NK-92 (cell line): Measurements from ENCODE around the gene CASP8AP2.
"Not testable (repeated sequence)": the region's sequence is repeated elsewhere in the genome, so short reads cannot be mapped to it uniquely, and the experiment has no call there.

Source experiments
- DNase-seq: peaks from one replicate; lab custom pipeline; 2025; ENCODE audit not compliant: unreplicated experiment; lab: John Stamatoyannopoulos, UW

Gene CASP8AP2

GRCh38 chr6:89886378-89887120, 56.9 kb downstream of the CASP8AP2 start:
- DNase-seq, result no peak

GRCh38 chr6:89887452-89888137, 57.9 kb downstream of the CASP8AP2 start:
- DNase-seq, result no peak

GRCh38 chr6:89888138-89888514, 58.4 kb downstream of the CASP8AP2 start:
- DNase-seq, result no peak

DNA sequence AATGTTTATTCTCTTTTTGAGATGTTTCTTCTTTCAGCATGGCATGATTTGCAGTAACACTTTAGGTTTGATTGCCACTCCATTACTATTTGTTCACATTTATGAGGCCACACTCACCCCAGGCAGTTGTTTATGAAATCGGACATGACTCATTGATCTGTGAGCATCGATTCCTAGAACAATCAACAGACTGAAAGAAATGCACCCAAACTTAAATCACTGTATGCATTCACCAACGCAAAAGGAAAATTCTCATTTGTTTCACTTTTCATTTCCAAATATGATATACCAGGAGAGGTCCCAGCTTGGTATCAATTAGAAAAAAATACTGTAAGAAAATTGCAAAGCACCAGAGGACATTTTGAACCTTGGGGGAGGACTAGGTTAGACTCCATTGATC, 59.2 kb downstream of the CASP8AP2 start:
- DNase-seq, result no peak

DNA sequence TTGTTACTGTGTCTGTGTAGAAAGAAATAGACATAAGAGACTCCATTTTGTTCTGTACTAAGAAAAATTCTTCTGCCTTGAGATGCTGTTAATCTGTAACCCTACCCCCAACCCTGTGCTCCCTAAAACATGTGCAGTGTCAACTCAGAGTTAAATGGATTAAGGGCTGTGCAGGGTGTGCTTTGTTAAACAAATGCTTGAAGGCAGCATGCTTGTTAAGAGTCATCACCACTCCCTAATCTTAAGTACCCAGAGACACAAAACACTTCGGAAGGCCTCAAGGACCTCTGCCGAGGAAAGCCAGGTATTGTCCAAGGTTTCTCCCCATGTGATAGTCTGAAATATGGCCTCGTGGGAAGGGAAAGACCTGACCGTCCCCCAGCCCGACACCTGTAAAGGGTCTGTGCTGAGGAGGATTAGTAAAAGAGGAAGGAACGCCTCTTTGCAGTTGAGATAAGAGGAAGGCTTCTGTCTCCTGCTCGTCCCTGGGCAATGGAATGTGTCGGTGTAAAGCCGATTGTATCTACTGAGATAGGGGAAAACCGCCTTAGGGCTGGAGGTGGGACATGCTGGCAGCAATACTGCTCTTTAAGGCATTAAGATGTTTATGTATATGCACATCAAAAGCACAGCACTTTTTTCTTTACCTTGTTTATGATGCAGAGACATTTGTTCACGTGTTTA, 61.3 kb downstream of the CASP8AP2 start:
- DNase-seq, result not testable (repeated sequence)

DNA sequence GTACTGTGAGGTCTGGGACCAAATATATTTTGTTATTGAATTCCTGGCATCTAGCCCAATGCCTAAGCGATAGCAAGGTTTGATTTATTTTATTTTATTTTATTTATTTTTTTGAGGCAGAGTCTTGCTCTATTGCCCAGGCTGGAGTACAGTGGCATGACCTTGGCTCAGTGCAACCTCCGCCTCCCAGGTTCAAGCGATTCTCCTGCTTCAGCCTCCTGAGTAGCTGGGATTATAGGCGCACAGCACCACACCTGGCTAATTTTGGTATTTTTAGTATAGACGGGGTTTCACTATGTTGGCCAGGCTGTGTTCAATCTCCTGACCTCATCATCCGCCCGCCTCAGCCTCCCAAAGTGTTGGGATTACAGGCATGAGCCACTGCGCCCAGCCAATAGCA, 62.9 kb downstream of the CASP8AP2 start:
- DNase-seq, result not testable (repeated sequence)

DNA sequence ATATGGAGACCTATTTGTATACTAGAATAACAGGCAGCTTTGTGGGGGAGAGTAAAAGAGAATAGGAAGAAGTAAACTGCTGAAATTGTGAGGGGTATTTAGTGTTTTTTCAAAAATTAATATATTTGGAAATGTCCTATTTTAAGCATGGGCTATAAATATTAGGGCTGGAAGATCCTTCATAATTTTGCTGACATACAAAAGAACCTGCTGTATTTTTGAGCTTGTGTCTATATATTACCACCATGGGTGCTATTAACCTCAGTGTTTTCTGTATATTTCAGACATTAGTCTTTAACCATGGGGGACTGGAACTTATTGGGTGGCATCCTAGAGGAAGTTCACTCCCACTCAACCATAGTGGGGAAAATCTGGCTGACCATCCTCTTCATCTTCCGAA, 64.5 kb downstream of the CASP8AP2 start, which contains the start of gene GJA10:
TSS of gene GJA10 (plus strand) at position 301 of the 400 bp plus-strand sequence. CDS start at position 301, 0 bp downstream.
- DNase-seq, result no peak

- no peak for DNase-seq
These were observed 65.7 kb downstream of the CASP8AP2 start for GRCh38 chr6:89895276-89895874.

DNA sequence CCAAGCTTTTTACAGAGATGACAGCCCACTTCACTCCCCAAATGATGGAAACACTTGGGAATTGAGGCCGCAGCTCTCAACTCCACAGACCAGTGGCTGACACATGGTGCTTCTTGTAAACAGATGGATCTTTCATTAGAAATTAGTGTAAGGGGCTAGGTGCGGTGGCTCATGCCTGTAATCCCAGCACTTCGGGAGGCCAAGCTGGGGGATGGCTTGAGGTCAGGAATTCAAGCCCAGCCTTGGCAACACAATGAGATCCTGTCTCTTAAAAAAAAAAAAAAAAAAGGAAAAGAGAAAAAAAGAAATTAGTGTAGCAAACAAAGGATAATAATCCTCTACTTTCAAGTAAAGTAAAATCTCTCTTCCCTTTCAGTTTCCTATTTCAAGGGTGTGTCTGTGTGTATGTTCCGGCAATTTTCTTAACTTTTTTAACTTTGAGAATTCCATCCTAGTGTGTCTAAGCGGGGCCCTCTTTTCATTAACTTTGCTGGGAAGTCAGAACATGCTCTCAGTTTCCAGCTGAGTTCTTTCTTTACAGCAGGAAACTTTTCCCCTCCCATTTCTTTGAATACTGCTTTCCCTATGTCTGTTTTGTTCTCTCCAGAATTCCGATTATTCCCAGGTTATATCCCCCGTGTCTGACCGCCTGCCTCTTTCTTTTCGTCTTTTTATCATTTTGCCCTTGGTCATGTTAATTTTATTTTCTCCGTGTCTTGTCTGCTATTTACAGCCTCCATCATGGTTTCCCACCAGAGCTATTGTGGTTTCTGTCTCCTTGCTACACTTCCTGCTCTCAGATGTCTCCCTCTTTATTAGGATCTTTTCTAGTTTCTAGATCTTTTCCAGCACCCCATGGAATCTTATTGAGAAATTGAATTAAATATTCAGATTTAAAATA, 80.6 kb downstream of the CASP8AP2 start:
- not testable (repeated sequence) for DNase-seq

GRCh38 chr6:89910902-89911240, 81.2 kb downstream of the CASP8AP2 start:
- DNase-seq, result no peak

DNA sequence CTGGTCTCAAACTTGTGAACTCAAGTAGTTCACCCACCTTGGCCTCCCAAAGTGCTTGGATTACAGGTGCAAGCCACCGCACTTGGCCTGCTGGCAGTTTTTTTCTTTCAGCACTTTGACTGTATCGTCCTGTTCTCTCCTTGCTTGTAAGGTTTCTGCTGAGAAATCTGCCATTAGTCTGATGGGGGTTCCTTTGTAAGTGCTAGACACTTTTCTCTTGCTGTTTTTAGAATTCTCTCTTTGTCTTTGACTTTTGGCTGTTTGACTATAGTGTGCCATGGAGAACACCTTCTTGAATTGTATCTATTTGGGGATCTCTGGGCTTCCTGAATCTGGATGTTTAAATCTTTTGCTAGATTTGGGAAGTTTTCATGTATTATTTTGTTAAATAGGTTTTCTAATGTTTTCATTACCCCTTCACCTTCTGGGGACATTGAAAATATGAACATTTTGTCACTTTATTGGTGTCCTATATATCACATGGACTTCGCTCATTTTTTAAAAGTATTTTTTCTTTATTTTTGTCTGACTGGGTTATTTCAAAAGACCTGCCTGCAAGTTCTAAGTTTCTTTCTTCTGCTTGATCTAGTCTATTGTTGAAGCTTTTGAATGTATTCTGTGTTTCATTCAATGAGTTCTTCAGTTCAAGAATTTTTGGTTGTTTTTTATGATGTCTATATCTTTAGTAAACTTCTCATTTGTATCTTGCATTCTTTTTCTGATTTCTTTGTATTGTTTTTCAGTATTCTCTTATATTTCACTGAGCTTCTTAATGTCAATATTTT, 86.6 kb downstream of the CASP8AP2 start:
- no peak for DNase-seq

DNA sequence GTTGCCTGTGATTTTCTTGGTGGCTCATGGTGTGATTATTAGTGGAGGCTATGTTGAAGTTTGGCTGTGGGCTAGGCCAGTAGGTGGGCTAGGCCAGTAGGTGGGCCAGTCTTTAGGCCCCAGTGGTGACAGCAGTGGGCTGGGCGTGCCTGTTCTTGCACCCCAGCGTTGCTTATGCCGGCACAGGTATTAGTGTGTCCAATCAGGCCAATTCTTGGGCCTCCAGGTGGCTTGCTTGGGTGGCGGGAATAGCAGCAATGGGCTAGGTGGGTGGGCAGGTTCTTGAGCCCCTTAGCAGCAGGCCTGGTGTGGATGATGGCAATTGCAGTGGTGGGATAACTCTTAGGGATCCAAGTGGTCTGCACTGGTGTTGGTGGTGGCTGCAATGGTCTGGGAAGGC, 87.5 kb downstream of the CASP8AP2 start:
- DNase-seq, result no peak

DNA sequence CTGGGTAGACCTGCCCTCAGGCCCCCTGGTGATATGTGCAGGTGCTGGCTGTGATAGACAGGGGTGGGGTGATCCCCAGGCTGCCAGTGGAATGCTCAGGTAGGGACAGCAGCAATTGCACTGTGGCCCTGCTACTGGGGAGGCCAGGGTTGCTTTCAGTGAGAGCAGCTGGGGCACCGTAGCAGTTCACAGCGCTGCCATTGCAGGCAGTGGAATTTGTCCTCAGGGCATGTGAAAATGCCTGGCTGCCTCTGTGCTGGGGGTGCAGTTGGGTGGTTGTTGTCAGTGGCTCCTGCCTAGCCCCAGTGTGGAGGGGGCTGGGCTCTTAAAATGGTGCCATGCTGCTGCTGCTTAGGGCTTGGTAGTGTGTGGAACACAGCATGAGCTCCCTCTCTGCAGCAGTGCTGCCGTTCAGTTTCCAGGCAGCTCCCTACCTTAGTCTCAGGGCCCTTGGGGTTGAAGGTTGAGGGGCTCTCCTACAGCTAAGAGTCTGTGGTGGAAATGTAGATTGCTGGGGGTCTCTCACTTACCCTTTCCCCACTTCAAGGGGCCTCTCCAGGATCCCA, 88.2 kb downstream of the CASP8AP2 start:
- DNase-seq, result no peak
